HEK293 (cell line): ENCODE results near the gene AP1B1.

Experiments used
- HOXC10 ChIP-seq: sonication (generic); formaldehyde crosslinking; IDR thresholded peaks from 2 replicates; pipeline ENCODE4 v1.8.1; 2023; ENCODE audit warnings: mild to moderate bottlenecking, missing genetic modification reagents
- HOXD13 ChIP-seq: sonication (generic); formaldehyde crosslinking; IDR thresholded peaks from 2 replicates; pipeline ENCODE4 v1.8.0; 2022; ENCODE audit warnings: missing genetic modification reagents, borderline replicate concordance
- INSM2 ChIP-seq: fragments of 450-650 bp; formaldehyde crosslinking; IDR thresholded peaks from 2 replicates; pipeline ENCODE4 v1.5.1; 2016; ENCODE audit warnings: missing biosample characterization, missing genetic modification characterization
- KLF1 ChIP-seq: fragments of 450-650 bp; formaldehyde crosslinking; IDR thresholded peaks from 2 replicates; pipeline ENCODE4 v1.5.1; 2016; ENCODE audit warnings: missing biosample characterization, missing genetic modification characterization
- MYNN ChIP-seq: fragments of 450-650 bp; formaldehyde crosslinking; IDR thresholded peaks from 2 replicates; pipeline ENCODE4 v1.5.1; 2016; ENCODE audit warnings: missing biosample characterization, missing genetic modification characterization, borderline replicate concordance
- MZF1 ChIP-seq: fragments of 450-650 bp; formaldehyde crosslinking; IDR thresholded peaks from 2 replicates; pipeline ENCODE4 v1.5.1; 2017; ENCODE audit warnings: missing biosample characterization, missing genetic modification characterization, borderline replicate concordance
- SP3 ChIP-seq: fragments of 450-650 bp; formaldehyde crosslinking; IDR thresholded peaks from 2 replicates; pipeline ENCODE4 v1.5.1; 2016; ENCODE audit warnings: missing biosample characterization, missing genetic modification characterization
- TRIM28 ChIP-seq: IDR thresholded peaks from 2 replicates; pipeline ENCODE4 v1.6.1; 2011; ENCODE audit warnings: low read length, control low read depth, borderline replicate concordance
- YY1 ChIP-seq: fragments of 450-650 bp; formaldehyde crosslinking; IDR thresholded peaks from 2 replicates; pipeline ENCODE4 v1.5.1; 2018; ENCODE audit warnings: missing biosample characterization, missing genetic modification characterization
- ZBTB48 ChIP-seq: fragments of 450-650 bp; formaldehyde crosslinking; IDR thresholded peaks from 2 replicates; pipeline ENCODE4 v1.5.1; 2016; ENCODE audit warnings: missing biosample characterization, missing genetic modification characterization
- ZEB2 ChIP-seq: fragments of 450-650 bp; formaldehyde crosslinking; IDR thresholded peaks from 2 replicates; pipeline ENCODE4 v1.5.1; 2016; ENCODE audit warnings: missing biosample characterization, missing genetic modification characterization
- ZNF169 ChIP-seq: fragments of 450-650 bp; formaldehyde crosslinking; IDR thresholded peaks from 2 replicates; pipeline ENCODE4 v1.5.1; 2016; ENCODE audit warnings: missing biosample characterization, missing genetic modification characterization
- ZNF175 ChIP-seq: fragments of 450-650 bp; formaldehyde crosslinking; IDR thresholded peaks from 2 replicates; pipeline ENCODE4 v1.5.1; 2016; ENCODE audit warnings: missing biosample characterization, missing genetic modification characterization
- ZNF211 ChIP-seq: fragments of 450-650 bp; formaldehyde crosslinking; IDR thresholded peaks from 2 replicates; pipeline ENCODE4 v1.5.1; 2016; ENCODE audit warnings: low read depth, missing biosample characterization, missing genetic modification characterization
- ZNF23 ChIP-seq: fragments of 450-650 bp; formaldehyde crosslinking; IDR thresholded peaks from 2 replicates; pipeline ENCODE4 v1.5.1; 2016; ENCODE audit warnings: missing biosample characterization, missing genetic modification characterization, borderline replicate concordance
- ZNF280D ChIP-seq: fragments of 450-650 bp; formaldehyde crosslinking; IDR thresholded peaks from 2 replicates; pipeline ENCODE4 v1.5.1; 2016; ENCODE audit warnings: missing biosample characterization, missing genetic modification characterization
- ZNF302 ChIP-seq: fragments of 450-650 bp; formaldehyde crosslinking; IDR thresholded peaks from 2 replicates; pipeline ENCODE4 v1.5.1; 2016; ENCODE audit warnings: missing biosample characterization, missing genetic modification characterization, low read depth
- ZNF558 ChIP-seq: fragments of 450-650 bp; formaldehyde crosslinking; IDR thresholded peaks from 2 replicates; pipeline ENCODE4 v1.5.1; 2016; ENCODE audit warnings: missing biosample characterization, missing genetic modification characterization
- ZNF621 ChIP-seq: fragments of 450-650 bp; formaldehyde crosslinking; IDR thresholded peaks from 2 replicates; pipeline ENCODE4 v1.5.1; 2017; ENCODE audit warnings: missing biosample characterization, missing genetic modification characterization
- ZNF639 ChIP-seq: fragments of 450-650 bp; formaldehyde crosslinking; IDR thresholded peaks from 2 replicates; pipeline ENCODE4 v1.5.1; 2016; ENCODE audit warnings: missing biosample characterization, missing genetic modification characterization
- ZNF645 ChIP-seq: fragments of 450-650 bp; formaldehyde crosslinking; IDR thresholded peaks from 2 replicates; pipeline ENCODE4; 2016; ENCODE audit warnings: missing biosample characterization, missing genetic modification characterization
- ZNF654 ChIP-seq: fragments of 450-650 bp; formaldehyde crosslinking; IDR thresholded peaks from 2 replicates; pipeline ENCODE4 v1.5.1; 2016; ENCODE audit warnings: low read depth, missing biosample characterization, missing genetic modification characterization
- ZNF664 ChIP-seq: fragments of 450-650 bp; formaldehyde crosslinking; IDR thresholded peaks from 2 replicates; pipeline ENCODE4 v1.5.1; 2016; ENCODE audit warnings: missing biosample characterization, missing genetic modification characterization
- TF ChIP-seq, protein P1 (sequence below): fragments of 450-650 bp; formaldehyde crosslinking; IDR thresholded peaks from 2 replicates; pipeline ENCODE4 v1.5.1; 2016; ENCODE audit warnings: missing biosample characterization, missing genetic modification characterization, borderline replicate concordance
- TF ChIP-seq, protein P2 (sequence below): fragments of 450-650 bp; formaldehyde crosslinking; IDR thresholded peaks from 2 replicates; pipeline ENCODE4 v1.5.1; 2016; ENCODE audit warnings: missing biosample characterization, missing genetic modification characterization
- TF ChIP-seq, protein P3 (sequence below): fragments of 450-650 bp; formaldehyde crosslinking; IDR thresholded peaks from 2 replicates; pipeline ENCODE4 v1.5.1; 2016; ENCODE audit warnings: missing biosample characterization, missing genetic modification characterization

Gene AP1B1

GRCh38 chr22:29387921-29388758, at the start of gene AP1B1 (continued):
- TF ChIP-seq, protein P1, sequence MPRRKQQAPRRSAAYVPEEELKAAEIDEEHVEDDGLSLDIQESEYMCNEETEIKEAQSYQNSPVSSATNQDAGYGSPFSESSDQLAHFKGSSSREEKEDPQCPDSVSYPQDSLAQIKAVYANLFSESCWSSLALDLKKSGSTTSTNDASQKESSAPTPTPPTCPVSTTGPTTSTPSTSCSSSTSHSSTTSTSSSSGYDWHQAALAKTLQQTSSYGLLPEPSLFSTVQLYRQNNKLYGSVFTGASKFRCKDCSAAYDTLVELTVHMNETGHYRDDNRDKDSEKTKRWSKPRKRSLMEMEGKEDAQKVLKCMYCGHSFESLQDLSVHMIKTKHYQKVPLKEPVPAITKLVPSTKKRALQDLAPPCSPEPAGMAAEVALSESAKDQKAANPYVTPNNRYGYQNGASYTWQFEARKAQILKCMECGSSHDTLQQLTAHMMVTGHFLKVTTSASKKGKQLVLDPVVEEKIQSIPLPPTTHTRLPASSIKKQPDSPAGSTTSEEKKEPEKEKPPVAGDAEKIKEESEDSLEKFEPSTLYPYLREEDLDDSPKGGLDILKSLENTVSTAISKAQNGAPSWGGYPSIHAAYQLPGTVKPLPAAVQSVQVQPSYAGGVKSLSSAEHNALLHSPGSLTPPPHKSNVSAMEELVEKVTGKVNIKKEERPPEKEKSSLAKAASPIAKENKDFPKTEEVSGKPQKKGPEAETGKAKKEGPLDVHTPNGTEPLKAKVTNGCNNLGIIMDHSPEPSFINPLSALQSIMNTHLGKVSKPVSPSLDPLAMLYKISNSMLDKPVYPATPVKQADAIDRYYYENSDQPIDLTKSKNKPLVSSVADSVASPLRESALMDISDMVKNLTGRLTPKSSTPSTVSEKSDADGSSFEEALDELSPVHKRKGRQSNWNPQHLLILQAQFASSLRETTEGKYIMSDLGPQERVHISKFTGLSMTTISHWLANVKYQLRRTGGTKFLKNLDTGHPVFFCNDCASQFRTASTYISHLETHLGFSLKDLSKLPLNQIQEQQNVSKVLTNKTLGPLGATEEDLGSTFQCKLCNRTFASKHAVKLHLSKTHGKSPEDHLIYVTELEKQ (tag by site-specific recombination): no peak
- TF ChIP-seq ZNF558 (tag by site-specific recombination): no peak
- TF ChIP-seq MZF1 (tag by site-specific recombination): no peak
- no peak for TF ChIP-seq MYNN (tag by site-specific recombination)
- no peak; the same call in 1 of the 2 replicates for TF ChIP-seq INSM2 (tag by site-specific recombination)
- TF ChIP-seq HOXC10 (CRISPR knock-in tag): no peak
- TF ChIP-seq ZNF23 (tag by site-specific recombination): no peak
- TF ChIP-seq ZNF664 (tag by site-specific recombination): no peak
- no peak for TF ChIP-seq ZNF175 (tag by site-specific recombination)
- TF ChIP-seq TRIM28: no peak
- TF ChIP-seq, protein P2, sequence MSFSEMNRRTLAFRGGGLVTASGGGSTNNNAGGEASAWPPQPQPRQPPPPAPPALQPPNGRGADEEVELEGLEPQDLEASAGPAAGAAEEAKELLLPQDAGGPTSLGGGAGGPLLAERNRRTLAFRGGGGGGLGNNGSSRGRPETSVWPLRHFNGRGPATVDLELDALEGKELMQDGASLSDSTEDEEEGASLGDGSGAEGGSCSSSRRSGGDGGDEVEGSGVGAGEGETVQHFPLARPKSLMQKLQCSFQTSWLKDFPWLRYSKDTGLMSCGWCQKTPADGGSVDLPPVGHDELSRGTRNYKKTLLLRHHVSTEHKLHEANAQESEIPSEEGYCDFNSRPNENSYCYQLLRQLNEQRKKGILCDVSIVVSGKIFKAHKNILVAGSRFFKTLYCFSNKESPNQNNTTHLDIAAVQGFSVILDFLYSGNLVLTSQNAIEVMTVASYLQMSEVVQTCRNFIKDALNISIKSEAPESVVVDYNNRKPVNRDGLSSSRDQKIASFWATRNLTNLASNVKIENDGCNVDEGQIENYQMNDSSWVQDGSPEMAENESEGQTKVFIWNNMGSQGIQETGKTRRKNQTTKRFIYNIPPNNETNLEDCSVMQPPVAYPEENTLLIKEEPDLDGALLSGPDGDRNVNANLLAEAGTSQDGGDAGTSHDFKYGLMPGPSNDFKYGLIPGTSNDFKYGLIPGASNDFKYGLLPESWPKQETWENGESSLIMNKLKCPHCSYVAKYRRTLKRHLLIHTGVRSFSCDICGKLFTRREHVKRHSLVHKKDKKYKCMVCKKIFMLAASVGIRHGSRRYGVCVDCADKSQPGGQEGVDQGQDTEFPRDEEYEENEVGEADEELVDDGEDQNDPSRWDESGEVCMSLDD (tag by site-specific recombination): peak; percentile 80
- TF ChIP-seq ZNF639 (tag by site-specific recombination): no peak
- peak; percentile 99 for TF ChIP-seq ZEB2
- TF ChIP-seq ZNF302: no peak
- TF ChIP-seq, protein P3, sequence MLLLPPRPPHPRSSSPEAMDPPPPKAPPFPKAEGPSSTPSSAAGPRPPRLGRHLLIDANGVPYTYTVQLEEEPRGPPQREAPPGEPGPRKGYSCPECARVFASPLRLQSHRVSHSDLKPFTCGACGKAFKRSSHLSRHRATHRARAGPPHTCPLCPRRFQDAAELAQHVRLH (tag by site-specific recombination): peak; percentile 91
- TF ChIP-seq YY1: peak; percentile 68; the same call in 1 of the 2 replicates
- TF ChIP-seq ZNF621 (tag by site-specific recombination): no peak
- no peak for TF ChIP-seq HOXD13
- no peak for TF ChIP-seq ZBTB48 (tag by site-specific recombination)
- no peak for TF ChIP-seq ZNF645 (tag by site-specific recombination)
- TF ChIP-seq SP3: peak; percentile 93
- no peak for TF ChIP-seq ZNF280D (tag by site-specific recombination)
- no peak for TF ChIP-seq ZNF211 (tag by site-specific recombination)
- no peak for TF ChIP-seq ZNF654
- TF ChIP-seq ZNF169 (tag by site-specific recombination): no peak
- peak; percentile 58; the same call in 1 of the 2 replicates for TF ChIP-seq KLF1 (tag by site-specific recombination)
